Colonic mucosa (tissue), 4 donors: ENCODE measurements around the gene SMIM14. TPM values are rescaled to one million over a fixed set of nuclear protein-coding genes. Genes with fewer than 3 reads are reported as not detected.
"Not testable (repeated sequence)": the region's sequence is repeated elsewhere in the genome, so short reads cannot be mapped to it uniquely, and the experiment has no call there.

Experiments used
- DNase-seq: peaks from one replicate; pipeline ENCODE4 v3.0.0-alpha.2; 2020
- H3K27ac ChIP-seq: fragments of 200-600 bp; one replicate; pipeline ENCODE4 v1.8.0; 2021
- H3K27me3 ChIP-seq: fragments of 200-600 bp; one replicate; pipeline ENCODE4 v1.8.0; 2021
- H3K36me3 ChIP-seq: fragments of 200-600 bp; one replicate; pipeline ENCODE4 v1.8.0; 2021
- H3K4me1 ChIP-seq: fragments of 200-600 bp; one replicate; pipeline ENCODE4 v1.8.0; 2021; ENCODE audit warnings: mild to moderate bottlenecking
- H3K4me3 ChIP-seq: fragments of 200-600 bp; one replicate; pipeline ENCODE4 v1.8.0; 2021
- H3K9ac ChIP-seq, 2 donors: one replicate each; pipeline ENCODE4 v1.7.0; 2013; ENCODE audit warnings: control low read depth in 2 of 2, low read depth in 2 of 2, low read length in 2 of 2
- H3K9me3 ChIP-seq: fragments of 200-600 bp; one replicate; pipeline ENCODE4 v1.8.0; 2021
- CTCF ChIP-seq: fragments of 200-600 bp; IDR thresholded peaks from one replicate; pipeline ENCODE4 v1.8.0; 2022; ENCODE audit warnings: antibody characterized with exemption, mild to moderate bottlenecking
- intact Hi-C: fragments of 100-400 bp; cut with DNase I; formaldehyde crosslinking; loops from one replicate; pipeline ENCODE4 v1.14.1; 2022
- total RNA-seq, 2 donors: library from RNA; stranded (reverse); fragmentation: NEBNext Ultra II Directional in 1 of 2; extraction: Animal tissue kit (Norgen Biotek cat#: 25700) in 1 of 2; gene quantifications; one replicate each; pipeline ENCODE4 v1.2.1, GENCODE V29; 2021
- donor health status: healthy.
- donor health status: DM: no; HTN: no; CAD: no.
- donor health status: DM: no; HTN: no; CAD: no.

The SMIM14 gene
- total RNA-seq, 2 donors from 2014 or later, result 69.4 to 127 TPM

GRCh38 chr4:39514888-39515401 is 123.7 kb downstream of the SMIM14 start:
- Histone ChIP-seq H3K9ac (no peak overlapping the region), H3K4me3 (no peak overlapping the region), H3K36me3 (peaks cover 10% of the 10 kb centered on the region), H3K27me3 (no peaks in the 10 kb centered on the region), H3K9me3 (no peaks in the 10 kb centered on the region), H3K4me1 (no peaks in the 10 kb centered on the region), H3K27ac (peak overlapping the region; percentile 37)
- DNase-seq, result peak; percentile 85
- intact Hi-C loops, result no loop called here
- TF ChIP-seq CTCF, result no peak

- H3K4me3 ChIP-seq, H3K27me3 ChIP-seq, intact Hi-C loops, DNase-seq, H3K4me1 ChIP-seq, H3K9ac ChIP-seq, H3K9me3 ChIP-seq: not testable (repeated sequence)
- peaks cover 10% of the 10 kb centered on the region for H3K36me3 ChIP-seq
- H3K27ac ChIP-seq, result peak overlapping the region; percentile 28
These were observed 124.4 kb downstream of the SMIM14 start for GRCh38 chr4:39514266-39514665.

- Histone ChIP-seq H3K9me3 (no peaks in the 10 kb centered on the region), H3K4me3 (no peak overlapping the region), H3K36me3 (peaks cover 10% of the 10 kb centered on the region), H3K27me3 (no peaks in the 10 kb centered on the region), H3K4me1 (no peaks in the 10 kb centered on the region), H3K27ac (no peak overlapping the region), H3K9ac (no peak overlapping the region)
- no peak for DNase-seq
- TF ChIP-seq CTCF, result no peak
- intact Hi-C loops, result no loop called here
These were observed 128.2 kb downstream of the SMIM14 start for GRCh38 chr4:39510348-39510929.

- H3K4me1 ChIP-seq, result no peaks in the 10 kb centered on the region
- H3K36me3 ChIP-seq, result peaks cover 14% of the 10 kb centered on the region
- no peak for TF ChIP-seq CTCF
- no peak for DNase-seq
- no peaks in the 10 kb centered on the region for H3K27me3 ChIP-seq
- H3K27ac ChIP-seq, result peak overlapping the region; percentile 56
- intact Hi-C loops, result no loop called here
- no peaks in the 10 kb centered on the region for H3K9me3 ChIP-seq
- no peak overlapping the region for H3K4me3 ChIP-seq
- no peak overlapping the region for H3K9ac ChIP-seq
These were observed 133.1 kb downstream of the SMIM14 start for GRCh38 chr4:39505581-39505980.

- no peak overlapping the region for H3K27ac ChIP-seq
- H3K9ac ChIP-seq, result no peak overlapping the region
- intact Hi-C loops, result no loop called here
- H3K36me3 ChIP-seq, result peaks cover 10% of the 10 kb centered on the region
- DNase-seq, result no peak
- no peak overlapping the region for H3K4me3 ChIP-seq
- no peaks in the 10 kb centered on the region for H3K4me1 ChIP-seq
- H3K27me3 ChIP-seq, result no peaks in the 10 kb centered on the region
- H3K9me3 ChIP-seq, result no peaks in the 10 kb centered on the region
- no peak for TF ChIP-seq CTCF
These were observed 134.1 kb downstream of the SMIM14 start for GRCh38 chr4:39504538-39504937.

- H3K9me3 ChIP-seq, intact Hi-C loops, H3K36me3 ChIP-seq, H3K4me1 ChIP-seq, H3K27me3 ChIP-seq, H3K9ac ChIP-seq, H3K4me3 ChIP-seq, DNase-seq, H3K27ac ChIP-seq: not testable (repeated sequence)
These were observed 136.0 kb downstream of the SMIM14 start for GRCh38 chr4:39502664-39503035.
